GM10248 (cell line): ENCODE data around the gene SEPTIN10.

Source experiments
- CTCF ChIA-PET: fragments of 300-600 bp; sonication (Branson Sonifier 250); formaldehyde crosslinking; extraction: SDS; loops from one replicate; lab custom pipeline; 2021; ENCODE audit warnings: antibody characterized with exemption; lab: Yijun Ruan, JAX
- POLR2A ChIA-PET: fragments of 350-650 bp; sonication (Branson Sonifier 250); formaldehyde crosslinking; extraction: SDS; loops from one replicate; lab custom pipeline; 2020; ENCODE audit warnings: antibody characterized with exemption; lab: Yijun Ruan, JAX
- DNase-seq: peaks from one replicate; pipeline ENCODE4 v3.0.0; 2012; ENCODE audit errors: extremely low spot score
- CTCF ChIP-seq: IDR thresholded peaks from 2 replicates; pipeline ENCODE4 v1.5.1; 2012; ENCODE audit warnings: mild to moderate bottlenecking, low read depth; ENCODE audit errors: extremely low read depth, missing control alignments, control extremely low read depth

Gene SEPTIN10

GRCh38 chr2:109513749-109514588 is 99.8 kb downstream of the SEPTIN10 start:
- CTCF ChIA-PET: interaction anchor here (0.8 to 1.7 kb wide), 6 partner anchors 23 to 366 kb away, joined by 3 to 5 read pairs (median 4); no protein-coding TSS in a partner anchor
- DNase-seq: peak; percentile 65
- POLR2A ChIA-PET: interaction anchor here (0.5 kb wide), 1 partner anchor 762 kb away, joined by 9 read pairs; no protein-coding TSS in a partner anchor
- no peak for TF ChIP-seq CTCF

DNA sequence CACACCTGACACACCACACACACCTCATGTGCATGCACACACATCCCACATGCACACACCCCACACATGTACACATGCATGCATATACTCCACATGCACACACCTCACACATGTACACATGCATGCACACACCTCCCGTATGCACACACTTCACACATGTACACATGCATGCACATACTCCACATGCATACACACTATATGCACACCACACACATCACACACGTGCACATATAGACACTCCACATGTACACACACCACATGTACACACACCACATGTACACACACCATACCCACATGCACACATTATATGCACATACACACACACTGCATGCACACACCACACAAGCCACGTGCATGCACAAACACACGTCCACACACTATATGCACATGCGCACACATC is 100.5 kb downstream of the SEPTIN10 start:
- ChIA-PET CTCF (interaction anchor here (1.7 kb wide), 1 partner anchor 33 kb away, joined by 5 read pairs; no protein-coding TSS in a partner anchor), POLR2A (no interaction called here)

DNA sequence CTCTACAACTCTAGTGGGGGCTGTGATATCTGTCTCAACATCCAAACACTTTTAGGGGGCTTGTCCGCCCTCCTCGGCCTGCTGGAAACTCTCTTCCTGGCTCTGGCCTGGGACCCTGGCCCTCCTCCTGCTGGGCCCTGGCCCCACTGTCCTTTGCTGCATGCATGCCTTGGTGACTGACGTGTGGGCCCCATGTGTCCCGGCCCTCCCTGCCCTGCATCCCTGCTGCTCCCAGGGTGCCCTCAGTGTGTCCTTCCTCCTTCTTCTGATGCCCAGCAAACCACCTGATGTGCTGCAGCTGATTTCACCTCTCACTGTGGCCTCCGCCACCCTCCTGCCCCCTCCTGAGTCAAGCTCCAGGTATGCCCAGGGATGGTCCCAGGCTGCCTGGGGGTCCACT is 101.7 kb downstream of the SEPTIN10 start:
- DNase-seq: no peak
- TF ChIP-seq CTCF: no peak
- ChIA-PET CTCF (interaction anchor here (0.8 to 3.4 kb wide), 2 partner anchors 11 to 12 kb away, joined by 5 to 24 read pairs; no protein-coding TSS in a partner anchor), POLR2A (no interaction called here)

More for the DNA sequence above, 100.5 kb downstream of the SEPTIN10 start:
- no peak for TF ChIP-seq CTCF
- no peak for DNase-seq

DNA sequence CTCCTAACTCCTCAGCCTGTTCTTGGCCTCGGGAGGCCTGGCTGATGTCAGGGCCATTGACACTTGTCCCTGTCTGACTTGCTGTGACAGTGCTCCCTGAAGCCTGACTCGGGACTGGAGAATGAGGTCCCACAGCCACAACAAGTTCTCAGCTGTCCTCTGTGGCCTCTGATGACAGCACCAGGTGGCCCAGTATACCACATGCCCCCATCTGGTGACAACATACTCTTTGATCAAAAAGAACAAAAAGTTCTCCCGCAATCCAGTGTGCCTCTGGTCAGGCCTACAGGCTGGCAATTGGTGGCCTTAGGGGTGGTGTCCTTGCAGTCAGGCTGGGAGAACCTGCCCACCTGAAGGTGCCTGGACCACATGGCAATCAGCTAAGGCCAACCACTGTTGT is 102.6 kb downstream of the SEPTIN10 start:
- DNase-seq: no peak
- ChIA-PET POLR2A (no interaction called here), CTCF (interaction anchor here (0.8 to 3.5 kb wide), 18 partner anchors 11 to 583 kb away, joined by 3 to 28 read pairs (median 8); no protein-coding TSS in a partner anchor)

DNA sequence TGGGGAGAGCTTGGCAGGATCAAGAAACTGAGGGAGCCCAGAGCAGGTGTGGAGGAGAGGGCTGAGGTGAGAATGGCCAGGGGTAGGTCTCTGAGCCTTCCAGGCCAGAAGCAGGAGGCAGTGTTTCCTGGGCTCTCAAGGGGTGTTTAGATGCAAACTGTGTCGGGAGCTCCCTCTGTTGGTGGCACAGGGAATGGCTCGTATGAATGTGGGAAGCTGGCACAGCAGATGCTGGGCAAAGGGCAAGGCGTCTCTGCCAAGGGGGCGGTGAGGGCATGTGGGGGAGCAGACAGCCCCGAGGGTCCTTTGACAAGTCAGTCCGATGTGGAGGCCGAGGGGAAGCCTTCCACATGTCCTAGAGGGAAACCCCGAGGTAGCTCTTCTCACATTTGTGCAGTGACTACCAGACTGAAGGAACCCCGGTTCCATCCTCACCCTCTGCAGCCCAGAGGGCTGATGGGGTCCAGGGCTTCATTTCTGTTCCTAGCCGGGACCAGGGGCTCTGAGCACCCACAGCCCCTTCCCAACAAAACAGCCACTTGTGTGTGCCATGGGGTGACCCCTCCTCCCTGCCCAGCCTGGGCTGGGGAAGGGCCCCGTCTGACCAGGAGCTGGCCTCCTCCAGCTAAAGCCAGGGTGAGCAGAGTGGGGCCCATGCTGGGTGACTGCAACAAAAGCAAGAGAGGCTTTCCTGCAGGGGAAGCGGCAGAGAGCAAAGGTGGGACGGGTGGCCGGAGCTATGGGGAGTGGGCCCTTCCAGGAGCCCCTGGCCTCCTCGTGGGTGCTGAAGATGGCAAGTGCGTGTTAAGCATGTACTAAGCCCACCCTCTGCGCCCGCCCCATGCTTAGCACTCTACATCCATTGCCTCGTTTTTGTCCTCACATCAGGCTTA is 103.4 kb downstream of the SEPTIN10 start:
- peak; percentile 85 for TF ChIP-seq CTCF
- peak; percentile 82 for DNase-seq
- ChIA-PET POLR2A (no interaction called here), CTCF (interaction anchor here (0.6 to 3.5 kb wide), 39 partner anchors 8 to 969 kb away, joined by 3 to 28 read pairs (median 4); partner anchors contain the start of gene SH3RF3)

More for the DNA sequence above, 102.6 kb downstream of the SEPTIN10 start:
- no peak for TF ChIP-seq CTCF

GRCh38 chr2:109508556-109508955 is 105.2 kb downstream of the SEPTIN10 start:
- CTCF ChIA-PET: interaction anchor here (0.9 to 3.5 kb wide), 7 partner anchors 8 to 260 kb away, joined by 3 to 28 read pairs (median 9); no protein-coding TSS in a partner anchor
- POLR2A ChIA-PET: no interaction called here
- DNase-seq: no peak
- TF ChIP-seq CTCF: no peak
